Measurements from ENCODE around the gene ZNF738.

ZNF738 gene

GRCh38 chr19:21423057-21424041, 64.5 kb downstream of the ZNF738 start:
- no peak for DNase-seq

All from fibroblast of skin of right quadriceps (primary cell).